H1 (cell line): ENCODE results near the gene PKMYT1. TPM values are rescaled to one million over a fixed set of nuclear protein-coding genes. Genes with fewer than 3 reads are reported as not detected.

Experiments
- CTCF ChIA-PET: fragments of 300-600 bp; sonication (Branson Sonifier 250); formaldehyde crosslinking; loops from one replicate; lab custom pipeline; 2021; ENCODE audit not compliant: partially characterized antibody; lab: Charles Lee
- POLR2A ChIA-PET: fragments of 300-600 bp; sonication (Branson Sonifier 250); formaldehyde crosslinking; loops from one replicate; lab custom pipeline; 2021; ENCODE audit warnings: inconsistent platforms; ENCODE audit not compliant: partially characterized antibody; lab: Charles Lee
- DNase-seq, 2 experiments: peaks; one replicate each; pipeline versions ENCODE4 v3.0.0 to v3.0.0-alpha.2; 2010 to 2022; ENCODE audit warnings: low spot score in 2 of 2, low read depth in 1 of 2, mixed read lengths in 1 of 2
- FAIRE-seq: peaks from 2 replicates; lab custom pipeline; 2011; peaks lifted over from hg19 to GRCh38; lab: Jason Lieb, UNC
- H2AFZ ChIP-seq: 2 replicates; pipeline ENCODE4 v1.8.1; 2012; ENCODE audit warnings: low read length, inconsistent platforms
- H2AK5ac ChIP-seq: 2 replicates; pipeline ENCODE4 v1.6.1; 2013; ENCODE audit warnings: low read depth, low read length
- H2BK120ac ChIP-seq: replicated peaks from 2 replicates; pipeline ENCODE3; 2013; ENCODE audit warnings: low read depth, low read length, inconsistent platforms
- H2BK12ac ChIP-seq: 2 replicates; pipeline ENCODE4 v1.6.1; 2013; ENCODE audit warnings: low read depth, low read length
- H2BK15ac ChIP-seq: 2 replicates; pipeline ENCODE4 v1.6.1; 2013; ENCODE audit warnings: low read length
- H2BK20ac ChIP-seq: 2 replicates; pipeline ENCODE4 v1.6.1; 2013; ENCODE audit warnings: low read length
- H2BK5ac ChIP-seq: 2 replicates; pipeline ENCODE4 v1.6.1; 2013; ENCODE audit warnings: low read depth, low read length
- H3K14ac ChIP-seq: 2 replicates; pipeline ENCODE4 v1.6.1; 2013; ENCODE audit warnings: inconsistent platforms; ENCODE audit not compliant: insufficient read length
- H3K18ac ChIP-seq: 2 replicates; pipeline ENCODE4 v1.6.1; 2013; ENCODE audit warnings: low read length; ENCODE audit errors: extremely low read depth
- H3K23ac ChIP-seq: 2 replicates; pipeline ENCODE4 v1.6.1; 2013; ENCODE audit warnings: inconsistent platforms; ENCODE audit not compliant: insufficient read length
- H3K23me2 ChIP-seq: 2 replicates; pipeline ENCODE4 v1.6.1; 2013; ENCODE audit warnings: low read depth, low read length
- H3K27ac ChIP-seq: 2 replicates; pipeline ENCODE4 v1.6.1; 2011; ENCODE audit warnings: low read depth, low read length, inconsistent platforms
- H3K27me3 ChIP-seq, 4 experiments: replicated peaks in 1 of 4; 1 replicate in 1 of 4; 2 replicates in 3 of 4; pipeline versions ENCODE4 v1.6.1 to v1.8.1; 2011 to 2013; ENCODE audit warnings: low read length in 3 of 4, mild to moderate bottlenecking in 3 of 4, inconsistent platforms in 2 of 4, mixed read lengths in 2 of 4, moderate library complexity in 1 of 4; ENCODE audit not compliant: control insufficient read depth in 3 of 4, insufficient read depth in 3 of 4; ENCODE audit errors: extremely low read depth in 1 of 4
- H3K36me3 ChIP-seq, 4 experiments: 2 replicates each; pipeline versions ENCODE4 v1.6.1 to v1.8.1; 2011 to 2013; ENCODE audit warnings: mild to moderate bottlenecking in 4 of 4, low read length in 3 of 4, moderate library complexity in 2 of 4, control low read depth in 1 of 4, inconsistent platforms in 1 of 4; ENCODE audit not compliant: insufficient read depth in 4 of 4, control insufficient read depth in 2 of 4
- H3K4ac ChIP-seq: replicated peaks from 2 replicates; pipeline ENCODE3; 2013; ENCODE audit warnings: low read length, low read depth, mixed read lengths, inconsistent platforms; ENCODE audit not compliant: insufficient read length
- H3K4me1 ChIP-seq, 4 experiments: replicated peaks in 1 of 4; 1 replicate in 1 of 4; 2 replicates in 3 of 4; pipeline versions ENCODE4 v1.6.1 to v1.8.1; 2011 to 2013; ENCODE audit warnings: low read length in 3 of 4, inconsistent platforms in 2 of 4, mixed read lengths in 1 of 4; ENCODE audit not compliant: insufficient read depth in 4 of 4, control insufficient read depth in 3 of 4
- H3K4me2 ChIP-seq, 2 experiments: 2 replicates each; pipeline versions ENCODE4 v1.6.1 to v1.8.1; 2011 to 2013; ENCODE audit warnings: low read depth in 2 of 2, low read length in 2 of 2, control low read depth in 1 of 2, inconsistent platforms in 1 of 2, mild to moderate bottlenecking in 1 of 2; ENCODE audit not compliant: insufficient read depth in 1 of 2
- H3K4me3 ChIP-seq, 4 experiments: fragments of 200-600, 300-600 bp in 1 of 4; sonication (generic), shearing (Covaris generic), sonication (Bioruptor Twin) in 1 of 4; 2 replicates each; pipeline versions ENCODE4 v1.5.1 to v1.8.1; 2011 to 2016; ENCODE audit warnings: low read length in 4 of 4, low read depth in 3 of 4, control low read depth in 2 of 4, inconsistent platforms in 2 of 4, mild to moderate bottlenecking in 2 of 4, mixed read lengths in 1 of 4, moderate library complexity in 1 of 4; ENCODE audit not compliant: insufficient read depth in 2 of 4; ENCODE audit errors: extremely low read depth in 1 of 4
- H3K56ac ChIP-seq: replicated peaks from 2 replicates; pipeline ENCODE3; 2013; ENCODE audit warnings: low read depth, mild to moderate bottlenecking, mixed read lengths, low read length, inconsistent platforms; ENCODE audit not compliant: insufficient read length
- H3K79me1 ChIP-seq: 2 replicates; pipeline ENCODE4 v1.6.1; 2013; ENCODE audit warnings: low read depth, low read length, control low read depth
- H3K79me2 ChIP-seq, 2 experiments: 2 replicates each; pipeline versions ENCODE4 v1.6.1 to v1.8.1; 2012 to 2013; ENCODE audit warnings: low read length in 2 of 2, mild to moderate bottlenecking in 2 of 2, inconsistent platforms in 1 of 2; ENCODE audit not compliant: insufficient read depth in 2 of 2, control insufficient read depth in 1 of 2
- H3K9ac ChIP-seq, 4 experiments: replicated peaks in 1 of 4; 1 replicate in 1 of 4; 2 replicates in 3 of 4; pipeline versions ENCODE4 v1.6.1 to v1.8.1; 2011 to 2013; ENCODE audit warnings: low read depth in 3 of 4, low read length in 3 of 4, control low read depth in 2 of 4, mild to moderate bottlenecking in 2 of 4, moderate library complexity in 2 of 4, inconsistent platforms in 1 of 4; ENCODE audit errors: extremely low read depth in 1 of 4
- H3K9me3 ChIP-seq, 2 experiments: 2 replicates each; pipeline versions ENCODE4 v1.6.1 to v1.8.1; 2012 to 2013; ENCODE audit warnings: mild to moderate bottlenecking in 2 of 2, moderate library complexity in 2 of 2, control low read depth in 1 of 2, inconsistent platforms in 1 of 2, low read depth in 1 of 2, low read length in 1 of 2, mixed read lengths in 1 of 2; ENCODE audit not compliant: insufficient read depth in 2 of 2
- H4K20me1 ChIP-seq, 2 experiments: replicated peaks in 1 of 2; 2 replicates each; pipeline versions ENCODE3 to v1.8.1; 2011 to 2013; ENCODE audit warnings: inconsistent platforms in 2 of 2, low read length in 2 of 2, mild to moderate bottlenecking in 1 of 2; ENCODE audit not compliant: insufficient read depth in 2 of 2, control insufficient read depth in 1 of 2
- H4K5ac ChIP-seq: 2 replicates; pipeline ENCODE4 v1.6.1; 2013; ENCODE audit warnings: low read length, low read depth, mixed read lengths, inconsistent platforms; ENCODE audit not compliant: insufficient read length
- H4K8ac ChIP-seq: 2 replicates; pipeline ENCODE4 v1.8.0; 2013; ENCODE audit warnings: mild to moderate bottlenecking, moderate library complexity, low read length, inconsistent platforms; ENCODE audit not compliant: insufficient read depth; ENCODE audit errors: extremely low read depth
- H4K91ac ChIP-seq: replicated peaks from 2 replicates; pipeline ENCODE3; 2013; ENCODE audit warnings: low read length, mixed read lengths, inconsistent platforms; ENCODE audit not compliant: insufficient read length
- MAFK ChIP-seq: IDR thresholded peaks from 2 replicates; pipeline ENCODE4 v1.6.1; 2012; ENCODE audit warnings: low read depth, mild to moderate bottlenecking, improper control_type of control experiment, low read length
- POU5F1 ChIP-seq: IDR thresholded peaks from 2 replicates; pipeline ENCODE4 v1.6.1; 2011; ENCODE audit warnings: low read depth, mild to moderate bottlenecking, low read length, moderate library complexity
- RNF2 ChIP-seq: fragments of 200-900, 300-1000 bp; sonication (generic); IDR thresholded peaks from 2 replicates; pipeline ENCODE4 v1.7.1; 2016; ENCODE audit warnings: borderline replicate concordance, low read depth, mild to moderate bottlenecking, antibody characterized with exemption, low read length; ENCODE audit not compliant: poor library complexity, severe bottlenecking; ENCODE audit errors: missing control alignments
- WGBS, 2 experiments: shearing (Covaris generic) in 1 of 2; methylation state at CpG; one replicate each; pipeline versions ENCODE4 v1.1.6 to v1.1.7; 2013 to 2015; ENCODE audit warnings: low lambda C conversion rate in 2 of 2, mixed read lengths in 2 of 2, inconsistent platforms in 1 of 2, low coverage in 1 of 2, missing lambda C conversion rate in 1 of 2; ENCODE audit not compliant: insufficient replicate concordance in 2 of 2, insufficient coverage in 1 of 2, insufficient read length in 1 of 2; ENCODE audit errors: extremely low coverage in 1 of 2, missing lambda C conversion rate in 1 of 2; 5-methylcytosine and 5-hydroxymethylcytosine counted together
- polyA plus RNA-seq, 7 experiments: library from polyadenylated mRNA; depleted of rRNA in 3 of 7; stranded (reverse) in 5 of 7; unstranded in 2 of 7; fragments of >200 nt in 5 of 7; fragments of 200-250 nt in 2 of 7; gene quantifications; 1 replicate in 5 of 7; 2 replicates in 1 of 7; 4 replicates in 1 of 7; pipeline versions ENCODE4 v1.2.1 to v1.2.3, GENCODE V29; 2011 to 2013; ENCODE audit warnings: missing spikeins in 2 of 7, mixed read lengths in 2 of 7
- total RNA-seq: library from RNA; stranded (reverse); fragmentation: NEBNext Ultra II Directional; extraction: Animal tissue kit (Norgen Biotek cat#: 25700); gene quantifications from 2 replicates; pipeline ENCODE4 v1.2.1, GENCODE V29; 2021

Gene PKMYT1
- total and polyA plus RNA-seq, 2 of the 8 experiments (the other 6 are each of a cell fraction or from before 2014, with no cell fraction given): 74.7 to 85.2 TPM

DNA sequence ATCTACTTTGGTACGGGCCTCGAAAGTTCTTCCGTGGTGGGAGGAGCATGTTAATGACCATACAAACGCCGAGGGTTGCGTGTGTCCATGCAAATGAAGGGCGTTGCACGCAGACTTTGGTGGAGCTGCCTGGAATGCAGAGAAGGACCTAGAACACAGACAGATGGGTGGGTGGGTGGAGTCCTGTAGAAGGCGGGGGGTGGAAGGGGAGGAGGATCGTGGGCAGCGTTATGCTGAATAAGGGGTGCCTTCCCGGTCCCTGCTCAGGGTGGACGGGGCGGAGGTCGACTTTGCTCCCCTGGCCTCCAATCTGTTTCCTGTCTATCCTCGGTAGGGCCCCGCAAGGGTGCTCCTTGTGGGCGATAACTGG, 11.9 kb downstream of the PKMYT1 start:
- no peak overlapping the region for H3K4ac ChIP-seq
- no peak overlapping the region for H3K18ac ChIP-seq
- H3K4me2 ChIP-seq: peak overlapping the region; percentile 81 to 100
- H3K36me3 ChIP-seq: peaks cover 6 to 13% (median 8%) of the 10 kb centered on the region in 4 experiments; a peak in 6 of 8 replicates
- FAIRE-seq (no peak), DNase-seq (no peak)
- no peak overlapping the region for H2BK120ac ChIP-seq
- H3K23ac ChIP-seq: no peak overlapping the region
- no peak overlapping the region for H4K5ac ChIP-seq
- WGBS, 2 experiments: 54% methylated on average over 15 of the region's 18 CpGs; no CpG with 5 or more reads in 1 of the 2 experiments
- H3K79me1 ChIP-seq: peaks cover 9% of the 10 kb centered on the region
- H3K4me3 ChIP-seq: peak overlapping the region; percentile 71 to 94 (median 78); a peak in 6 of 8 replicates
- H3K9me3 ChIP-seq: no peaks in the 10 kb centered on the region
- 0 out of 2 replicates have a peak overlapping the region, but pooled peaks have one; percentile 44 for H2BK5ac ChIP-seq
- no peak overlapping the region for H3K56ac ChIP-seq
- no peak overlapping the region for H2AFZ ChIP-seq
- peaks cover 15 to 32% (median 23%) of the 10 kb centered on the region in 4 experiments; a peak in 6 of 7 replicates for H3K27me3 ChIP-seq
- no peak overlapping the region for H2BK20ac ChIP-seq
- TF ChIP-seq RNF2: no peak
- TF ChIP-seq POU5F1: no peak
- no peak for TF ChIP-seq MAFK
- H3K9ac ChIP-seq: no peak overlapping the region
- peak overlapping the region; percentile 55; the same call in 1 of the 2 replicates for H2BK12ac ChIP-seq
- H4K8ac ChIP-seq: peak overlapping the region; percentile 75; the same call in 1 of the 2 replicates
- H2BK15ac ChIP-seq: no peak overlapping the region
- no peak overlapping the region for H2AK5ac ChIP-seq
- no peak overlapping the region for H4K91ac ChIP-seq
- POLR2A ChIA-PET: interaction anchor here (1.2 to 25.4 kb wide), 7 partner anchors 8 to 197 kb away, joined by 3 to 455 read pairs (median 11); partner anchors contain the start of genes CLDN6, HCFC1R1, PKMYT1 and THOC6
- peaks cover 0 to 2% of the 10 kb centered on the region in 2 experiments; a peak in 1 of 4 replicates for H3K79me2 ChIP-seq
- no peak overlapping the region for H3K27ac ChIP-seq
- CTCF ChIA-PET: interaction anchor here (1.5 to 1.8 kb wide), 5 partner anchors 13 to 57 kb away, joined by 3 to 6 read pairs (median 5); partner anchors contain the start of gene FLYWCH1
- H3K23me2 ChIP-seq: peaks cover 22% of the 10 kb centered on the region
- peaks cover 0 to 31% (median 15%) of the 10 kb centered on the region in 4 experiments; a peak in 6 of 7 replicates for H3K4me1 ChIP-seq
- peaks cover 17 to 26% of the 10 kb centered on the region in 2 experiments for H4K20me1 ChIP-seq
- no peak overlapping the region for H3K14ac ChIP-seq
